Coronary artery (tissue), 2 donors: Measurements from ENCODE around the gene CRELD1.

ENCODE experiments used
- DNase-seq: peaks from one replicate; pipeline ENCODE4 v3.0.0-alpha.2; 2017; ENCODE audit warnings: low spot score
- H3K27ac ChIP-seq, 2 donors: fragments of 200-600 bp; sonication (generic); one replicate each; pipeline ENCODE4 v1.5.1; 2016 to 2019
- H3K4me3 ChIP-seq: fragments of 200-600 bp; sonication (generic); 2 replicates; pipeline ENCODE4 v1.5.1; 2016; ENCODE audit warnings: mild to moderate bottlenecking, moderate library complexity
- CTCF ChIP-seq: fragments of 200-600 bp; sonication (generic); IDR thresholded peaks from one replicate; pipeline ENCODE4 v1.5.1; 2019; ENCODE audit warnings: antibody characterized with exemption

The CRELD1 gene

GRCh38 chr3:9980251-9980650 lies 46.6 kb downstream of the CRELD1 start:
- no peak overlapping the region for H3K27ac ChIP-seq
- H3K4me3 ChIP-seq = no peak overlapping the region
- TF ChIP-seq CTCF = no peak
- DNase-seq = no peak

DNA sequence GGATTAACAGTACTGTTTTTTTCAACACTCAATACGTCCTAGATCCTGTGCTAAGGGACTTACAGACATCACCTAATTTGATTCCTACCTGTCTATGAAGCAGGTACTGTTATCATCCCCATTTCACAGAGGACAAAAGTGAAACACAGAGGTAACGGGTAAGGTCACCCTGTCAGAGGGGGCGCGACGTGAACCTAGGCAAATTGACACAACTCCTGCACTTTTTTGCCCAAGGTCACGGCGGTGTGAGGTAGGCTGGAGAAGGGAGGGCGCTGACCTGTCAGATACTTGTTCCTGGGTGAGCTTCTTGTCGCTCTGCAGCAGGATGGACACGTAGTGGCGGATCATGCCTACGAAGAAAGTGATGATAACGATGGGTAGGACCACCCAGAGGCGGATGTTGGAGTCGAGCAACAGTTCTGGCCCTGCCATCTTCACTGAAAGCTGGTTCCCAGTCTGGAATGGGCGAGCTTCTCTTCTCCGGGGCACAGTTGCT lies 52.6 kb downstream of the CRELD1 start:
- peak overlapping the region; percentile 82 for H3K4me3 ChIP-seq
- peak overlapping the region; percentile 71 to 80 for H3K27ac ChIP-seq
- peak; percentile 74 for DNase-seq
- TF ChIP-seq CTCF = no peak

- TF ChIP-seq CTCF = no peak
- DNase-seq = no peak
- Histone ChIP-seq H3K27ac (no peak overlapping the region), H3K4me3 (no peak overlapping the region)
Measured at GRCh38 chr3:9994086-9994844, 60.6 kb downstream of the CRELD1 start.
